ENCODE results near the gene PTGDS. TPM values are rescaled to one million over a fixed set of nuclear protein-coding genes. Genes with fewer than 3 reads are reported as not detected.
A peak's percentile ranks its signal among the peaks of the same experiment; 100 is the strongest.

The PTGDS gene
- total and polyA plus RNA-seq, 10 donors: 134 to 1,396 (median 412) TPM

DNA sequence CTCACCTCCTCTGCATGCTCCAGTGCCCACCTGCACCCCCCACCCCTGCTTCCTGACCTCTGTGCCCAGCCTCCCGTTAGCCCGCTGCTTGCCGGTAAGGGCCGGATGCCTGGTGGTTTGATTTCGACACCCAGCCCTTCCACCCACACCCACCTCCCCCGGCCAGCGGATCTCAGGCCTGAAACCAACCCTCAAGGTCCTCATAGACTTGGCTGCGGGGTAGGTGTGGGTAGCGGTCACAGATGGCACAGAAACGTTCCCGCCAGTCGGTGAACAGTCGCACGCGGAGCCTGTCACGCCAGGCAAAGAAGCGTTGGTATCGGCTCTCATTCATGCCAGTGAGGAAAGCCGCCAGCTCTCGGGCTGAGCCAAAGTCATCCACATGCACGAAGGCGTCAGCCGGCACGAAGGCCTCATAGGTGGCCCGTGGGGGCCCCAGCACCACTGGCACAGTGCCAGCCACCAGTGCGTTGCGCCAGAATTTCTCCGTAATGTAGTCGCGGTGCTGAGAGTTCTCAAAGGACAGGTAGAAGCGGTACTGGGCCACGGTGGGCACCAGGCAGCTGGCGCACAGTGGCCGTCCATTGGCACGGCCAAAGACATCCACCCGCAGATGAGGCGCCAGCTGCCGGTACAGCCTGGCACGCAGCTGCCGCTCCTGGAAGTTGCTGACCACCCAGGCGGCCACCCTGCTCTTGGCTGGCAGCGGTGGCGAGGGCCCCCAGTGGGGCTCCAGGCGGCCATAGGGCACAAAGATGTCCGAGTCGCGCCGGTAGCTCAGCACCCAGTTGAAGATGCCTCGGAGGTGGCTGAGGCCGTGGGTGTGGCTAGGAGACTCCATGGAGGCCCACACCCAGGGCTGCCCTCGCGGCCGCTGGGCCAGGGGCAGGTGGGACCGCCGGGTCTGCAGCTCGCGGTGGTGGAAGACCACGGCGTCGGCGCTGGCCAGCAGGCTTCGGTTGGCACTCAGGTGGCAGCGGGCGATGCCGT lies 53.5 kb downstream of the PTGDS start:
- intact Hi-C loops (cut with DNase I; ENCODE audit: low total_unique reads): loop anchor here (10.0 kb wide), 1 partner anchor 86 kb away; the partner anchor contains the start of genes C8G and FBXW5
- Histone ChIP-seq H3K36me3 (no peaks in the 10 kb centered on the region), H3K4me3 (peak overlapping the region in 6 of 8 donors; percentile 19 to 86 (median 64)), H3K9me3 (no peaks in the 10 kb centered on the region), H3K27me3 (replicated peaks in 1 of 7) (no peaks in the 10 kb centered on the region), H3K4me1 (peaks cover 61 to 94% (median 91%) of the 10 kb centered on the region in 6 donors), H3K27ac (peak overlapping the region; percentile 55 to 94 (median 84))
- peak; percentile 95 for DNase-seq
- TF ChIP-seq, protein P1, sequence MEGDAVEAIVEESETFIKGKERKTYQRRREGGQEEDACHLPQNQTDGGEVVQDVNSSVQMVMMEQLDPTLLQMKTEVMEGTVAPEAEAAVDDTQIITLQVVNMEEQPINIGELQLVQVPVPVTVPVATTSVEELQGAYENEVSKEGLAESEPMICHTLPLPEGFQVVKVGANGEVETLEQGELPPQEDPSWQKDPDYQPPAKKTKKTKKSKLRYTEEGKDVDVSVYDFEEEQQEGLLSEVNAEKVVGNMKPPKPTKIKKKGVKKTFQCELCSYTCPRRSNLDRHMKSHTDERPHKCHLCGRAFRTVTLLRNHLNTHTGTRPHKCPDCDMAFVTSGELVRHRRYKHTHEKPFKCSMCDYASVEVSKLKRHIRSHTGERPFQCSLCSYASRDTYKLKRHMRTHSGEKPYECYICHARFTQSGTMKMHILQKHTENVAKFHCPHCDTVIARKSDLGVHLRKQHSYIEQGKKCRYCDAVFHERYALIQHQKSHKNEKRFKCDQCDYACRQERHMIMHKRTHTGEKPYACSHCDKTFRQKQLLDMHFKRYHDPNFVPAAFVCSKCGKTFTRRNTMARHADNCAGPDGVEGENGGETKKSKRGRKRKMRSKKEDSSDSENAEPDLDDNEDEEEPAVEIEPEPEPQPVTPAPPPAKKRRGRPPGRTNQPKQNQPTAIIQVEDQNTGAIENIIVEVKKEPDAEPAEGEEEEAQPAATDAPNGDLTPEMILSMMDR (IDR thresholded peaks at IDR 0.05 in 8 of 11, conservative IDR thresholded peaks at IDR 0.05 in 3 of 11): peak in 1 of 11 experiments; percentile 6
- TF ChIP-seq POLR2AphosphoS5 (IDR thresholded peaks at IDR 0.05) (peak; percentile 66 to 83 (median 76)), POLR2A (IDR thresholded peaks at IDR 0.05) (no peak)
- whole genome bisulfite sequencing, 5 donors: 50 to 62% (median 54%) methylated on average over 33 to 65 of the region's 65 CpGs

Other genes starting within 250 kb of the PTGDS start
Only the 30 nearest of the 37 such genes appear.
- gene LCN8, start 219.3 kb upstream of the PTGDS start, total RNA-seq: 1 to 10 TPM in 1 of 7 donors, under 1 TPM in 2, not detected in 4; 0.13 to 2.8 (median 0.51) TPM
- gene LCN8, start 219.3 kb upstream of the PTGDS start, polyA plus RNA-seq: under 1 TPM; 0.22 to 0.70 (median 0.46) TPM
- gene LCN15, start 213.0 kb upstream of the PTGDS start, total RNA-seq: under 1 TPM in 1 of 7 donors, not detected in 6; 0.35 TPM
- not detected for gene LCN15, start 213.0 kb upstream of the PTGDS start, polyA plus RNA-seq
- gene TMEM141, start 186.2 kb upstream of the PTGDS start, total RNA-seq: 10 to 100 TPM; 32.1 to 50.7 (median 44.3) TPM
- gene TMEM141, start 186.2 kb upstream of the PTGDS start, polyA plus RNA-seq: 10 to 100 TPM; 54.5 to 92.8 (median 92.6) TPM
- 1 to 10 TPM in 1 of 7 donors, under 1 TPM in 6; 0.44 to 1.6 (median 0.68) TPM for gene CCDC183, start 181.2 kb upstream of the PTGDS start, total RNA-seq
- 1 to 10 TPM in 1 of 3 donors, under 1 TPM in 2; 0.41 to 1.2 (median 0.99) TPM for gene CCDC183, start 181.2 kb upstream of the PTGDS start, polyA plus RNA-seq
- 10 to 100 TPM; 47.9 to 68.2 (median 58.2) TPM for gene RABL6, start 169.6 kb upstream of the PTGDS start, total RNA-seq
- 10 to 100 TPM; 32.7 to 70.0 (median 38.3) TPM for gene RABL6, start 169.6 kb upstream of the PTGDS start, polyA plus RNA-seq
- gene AJM1, start 135.0 kb upstream of the PTGDS start, total RNA-seq: 10 to 100 TPM in 1 of 7 donors, 1 to 10 TPM in 6; 3.3 to 13.1 (median 6.3) TPM
- 1 to 10 TPM in 2 of 3 donors, under 1 TPM in 1; 0.91 to 3.9 (median 1.0) TPM for gene AJM1, start 135.0 kb upstream of the PTGDS start, polyA plus RNA-seq
- gene PHPT1, start 128.1 kb upstream of the PTGDS start, total RNA-seq: 10 to 100 TPM; 32.3 to 71.0 (median 63.3) TPM
- 100 to 1,000 TPM in 2 of 3 donors, 10 to 100 TPM in 1; 95.9 to 117 (median 106) TPM for gene PHPT1, start 128.1 kb upstream of the PTGDS start, polyA plus RNA-seq
- gene MAMDC4, start 125.2 kb upstream of the PTGDS start, total RNA-seq: 10 to 100 TPM in 5 of 7 donors, 1 to 10 TPM in 2; 5.4 to 20.8 (median 11.3) TPM
- 10 to 100 TPM in 2 of 3 donors, 1 to 10 TPM in 1; 4.9 to 32.0 (median 12.7) TPM for gene MAMDC4, start 125.2 kb upstream of the PTGDS start, polyA plus RNA-seq
- gene EDF1, start 111.2 kb upstream of the PTGDS start, total RNA-seq: 100 to 1,000 TPM; 184 to 241 (median 225) TPM
- 100 to 1,000 TPM; 347 to 462 (median 441) TPM for gene EDF1, start 111.2 kb upstream of the PTGDS start, polyA plus RNA-seq
- 10 to 100 TPM; 14.9 to 49.7 (median 29.6) TPM for gene TRAF2, start 91.0 kb upstream of the PTGDS start, total RNA-seq
- gene TRAF2, start 91.0 kb upstream of the PTGDS start, polyA plus RNA-seq: 10 to 100 TPM; 13.6 to 23.1 (median 19.6) TPM
- 100 to 1,000 TPM in 6 of 7 donors, 10 to 100 TPM in 1; 97.6 to 170 (median 105) TPM for gene FBXW5, start 32.8 kb upstream of the PTGDS start, total RNA-seq
- 100 to 1,000 TPM in 2 of 3 donors, 10 to 100 TPM in 1; 90.8 to 154 (median 123) TPM for gene FBXW5, start 32.8 kb upstream of the PTGDS start, polyA plus RNA-seq
- gene C8G, start 32.3 kb upstream of the PTGDS start, total RNA-seq: 1 to 10 TPM in 6 of 7 donors, not detected in 1; 2.3 to 7.4 (median 3.8) TPM
- gene C8G, start 32.3 kb upstream of the PTGDS start, polyA plus RNA-seq: 1 to 10 TPM; 3.2 to 4.3 (median 3.7) TPM
- 10 to 100 TPM in 4 of 7 donors, 1 to 10 TPM in 3; 3.1 to 63.4 (median 12.5) TPM for gene LCN12, start 25.2 kb upstream of the PTGDS start, total RNA-seq
- gene LCN12, start 25.2 kb upstream of the PTGDS start, polyA plus RNA-seq: 1 to 10 TPM in 2 of 3 donors, under 1 TPM in 1; 0.83 to 6.7 (median 4.8) TPM
- gene LCNL1, start 5.5 kb downstream of the PTGDS start, total RNA-seq: 1 to 10 TPM; 1.8 to 8.3 (median 3.3) TPM
- 1 to 10 TPM; 1.3 to 4.7 (median 2.3) TPM for gene LCNL1, start 5.5 kb downstream of the PTGDS start, polyA plus RNA-seq
- 10 to 100 TPM; 51.3 to 72.9 (median 63.9) TPM for gene PAXX, start 14.9 kb downstream of the PTGDS start, total RNA-seq
- gene PAXX, start 14.9 kb downstream of the PTGDS start, polyA plus RNA-seq: 100 to 1,000 TPM; 168 to 264 (median 261) TPM
- gene CLIC3, start 19.1 kb downstream of the PTGDS start, total RNA-seq: 10 to 100 TPM in 1 of 7 donors, 1 to 10 TPM in 6; 3.5 to 10.7 (median 5.5) TPM
- 1 to 10 TPM; 2.9 to 7.2 (median 5.3) TPM for gene CLIC3, start 19.1 kb downstream of the PTGDS start, polyA plus RNA-seq
- 10 to 100 TPM; 36.3 to 97.5 (median 59.0) TPM for gene ABCA2, start 50.7 kb downstream of the PTGDS start, total RNA-seq
- gene ABCA2, start 50.7 kb downstream of the PTGDS start, polyA plus RNA-seq: 10 to 100 TPM; 11.9 to 38.6 (median 19.6) TPM
- 10 to 100 TPM in 2 of 7 donors, 1 to 10 TPM in 5; 5.5 to 14.9 (median 6.7) TPM for gene FUT7, start 54.6 kb downstream of the PTGDS start, total RNA-seq
- 1 to 10 TPM; 4.0 to 6.9 (median 4.8) TPM for gene FUT7, start 54.6 kb downstream of the PTGDS start, polyA plus RNA-seq
- gene NPDC1, start 68.7 kb downstream of the PTGDS start, total RNA-seq: 100 to 1,000 TPM in 5 of 7 donors, 10 to 100 TPM in 2; 86.3 to 197 (median 111) TPM
- gene NPDC1, start 68.7 kb downstream of the PTGDS start, polyA plus RNA-seq: 100 to 1,000 TPM; 104 to 358 (median 256) TPM
- gene ENTPD2, start 76.6 kb downstream of the PTGDS start, total RNA-seq: under 1 TPM in 2 of 7 donors, not detected in 5; 0.32 to 0.40 TPM
- gene ENTPD2, start 76.6 kb downstream of the PTGDS start, polyA plus RNA-seq: under 1 TPM in 2 of 3 donors, not detected in 1; 0.11 to 0.58 TPM
- 1 to 10 TPM; 2.1 to 6.5 (median 3.0) TPM for gene SAPCD2, start 93.1 kb downstream of the PTGDS start, total RNA-seq
- 1 to 10 TPM in 2 of 3 donors, under 1 TPM in 1; 0.76 to 2.5 (median 2.4) TPM for gene SAPCD2, start 93.1 kb downstream of the PTGDS start, polyA plus RNA-seq
- 10 to 100 TPM; 19.5 to 35.9 (median 28.6) TPM for gene UAP1L1, start 100.0 kb downstream of the PTGDS start, total RNA-seq
- 10 to 100 TPM; 12.5 to 29.7 (median 24.6) TPM for gene UAP1L1, start 100.0 kb downstream of the PTGDS start, polyA plus RNA-seq
- gene MAN1B1, start 109.5 kb downstream of the PTGDS start, total RNA-seq: 10 to 100 TPM; 43.2 to 67.9 (median 51.7) TPM
- 100 to 1,000 TPM in 1 of 3 donors, 10 to 100 TPM in 2; 49.6 to 112 (median 90.0) TPM for gene MAN1B1, start 109.5 kb downstream of the PTGDS start, polyA plus RNA-seq
- gene DPP7, start 137.2 kb downstream of the PTGDS start, total RNA-seq: 100 to 1,000 TPM; 105 to 250 (median 166) TPM
- 100 to 1,000 TPM; 342 to 536 (median 501) TPM for gene DPP7, start 137.2 kb downstream of the PTGDS start, polyA plus RNA-seq
- under 1 TPM in 1 of 7 donors, not detected in 6; 0.70 TPM for gene GRIN1, start 161.7 kb downstream of the PTGDS start, total RNA-seq
- gene GRIN1, start 161.7 kb downstream of the PTGDS start, polyA plus RNA-seq: under 1 TPM; 0.03 to 0.07 (median 0.03) TPM
- gene LRRC26, start 192.5 kb downstream of the PTGDS start, total RNA-seq: under 1 TPM in 2 of 7 donors, not detected in 5; 0.28 to 0.60 TPM
- under 1 TPM in 1 of 3 donors, not detected in 2; 0.06 TPM for gene LRRC26, start 192.5 kb downstream of the PTGDS start, polyA plus RNA-seq
- gene TMEM210, start 194.6 kb downstream of the PTGDS start, total RNA-seq: not detected
- gene TMEM210, start 194.6 kb downstream of the PTGDS start, polyA plus RNA-seq: not detected
- 10 to 100 TPM; 38.4 to 93.0 (median 62.2) TPM for gene ANAPC2, start 211.1 kb downstream of the PTGDS start, total RNA-seq
- 10 to 100 TPM; 27.8 to 67.4 (median 48.5) TPM for gene ANAPC2, start 211.1 kb downstream of the PTGDS start, polyA plus RNA-seq
- gene SSNA1, start 211.2 kb downstream of the PTGDS start, total RNA-seq: 10 to 100 TPM; 38.2 to 54.3 (median 43.0) TPM
- gene SSNA1, start 211.2 kb downstream of the PTGDS start, polyA plus RNA-seq: 100 to 1,000 TPM in 1 of 3 donors, 10 to 100 TPM in 2; 82.0 to 109 (median 99.6) TPM
- gene TPRN, start 223.2 kb downstream of the PTGDS start, total RNA-seq: 1 to 10 TPM; 6.3 to 9.6 (median 7.2) TPM
- 10 to 100 TPM in 1 of 3 donors, 1 to 10 TPM in 2; 4.5 to 10.7 (median 4.7) TPM for gene TPRN, start 223.2 kb downstream of the PTGDS start, polyA plus RNA-seq